Mesendoderm (in vitro differentiated cells): ENCODE data around the gene LEMD2.

Experiments used
- DNase-seq: peaks from one replicate; pipeline ENCODE4 v3.0.0; 2013
- H2AK5ac ChIP-seq: 2 replicates; pipeline ENCODE4 v1.6.1; 2013; ENCODE audit warnings: low read length, inconsistent platforms
- H2BK120ac ChIP-seq: 2 replicates; pipeline ENCODE4 v1.6.1; 2013; ENCODE audit warnings: low read depth, mild to moderate bottlenecking, low read length, moderate library complexity, mixed read lengths
- H2BK15ac ChIP-seq: replicated peaks from 2 replicates; pipeline ENCODE4 v1.6.1; 2013; ENCODE audit warnings: low read depth, mild to moderate bottlenecking, moderate library complexity
- H2BK5ac ChIP-seq: 2 replicates; pipeline ENCODE4 v1.6.1; 2013; ENCODE audit warnings: low read length, inconsistent platforms
- H3K18ac ChIP-seq: 2 replicates; pipeline ENCODE4 v1.6.1; 2013; ENCODE audit warnings: mild to moderate bottlenecking, low read length, mixed read lengths
- H3K23ac ChIP-seq: one replicate; pipeline ENCODE4 v1.6.1; 2013; ENCODE audit warnings: low read length
- H3K27ac ChIP-seq: 2 replicates; pipeline ENCODE4 v1.5.1; 2013; ENCODE audit warnings: low read depth, mild to moderate bottlenecking, inconsistent platforms, low read length, moderate library complexity
- H3K27me3 ChIP-seq: 2 replicates; pipeline ENCODE4 v1.6.1; 2013; ENCODE audit warnings: low read length, control low read depth, mild to moderate bottlenecking, inconsistent platforms; ENCODE audit not compliant: insufficient read depth, poor library complexity
- H3K36me3 ChIP-seq: 2 replicates; pipeline ENCODE4 v1.6.1; 2013; ENCODE audit warnings: low read length, inconsistent platforms; ENCODE audit not compliant: control insufficient read depth, insufficient read depth
- H3K4ac ChIP-seq: one replicate; pipeline ENCODE4 v1.6.1; 2013; ENCODE audit warnings: low read depth, mild to moderate bottlenecking, low read length, moderate library complexity
- H3K4me1 ChIP-seq: 2 replicates; pipeline ENCODE4 v1.6.1; 2013; ENCODE audit warnings: low read depth, low read length, inconsistent platforms; ENCODE audit not compliant: control insufficient read depth
- H3K4me2 ChIP-seq: 2 replicates; pipeline ENCODE4 v1.6.1; 2013; ENCODE audit warnings: low read length
- H3K4me3 ChIP-seq: 2 replicates; pipeline ENCODE4 v1.5.1; 2013; ENCODE audit warnings: mild to moderate bottlenecking, low read length
- H3K56ac ChIP-seq: one replicate; pipeline ENCODE4 v1.6.1; 2013; ENCODE audit warnings: low read length
- H3K79me1 ChIP-seq: 2 replicates; pipeline ENCODE4 v1.6.1; 2013; ENCODE audit warnings: low read length, inconsistent platforms
- H3K79me2 ChIP-seq: 2 replicates; pipeline ENCODE4 v1.6.1; 2013; ENCODE audit warnings: mild to moderate bottlenecking, low read length; ENCODE audit not compliant: control insufficient read depth, insufficient read depth
- H3K9ac ChIP-seq: 2 replicates; pipeline ENCODE4 v1.6.1; 2013; ENCODE audit warnings: low read length, inconsistent platforms
- H4K5ac ChIP-seq: one replicate; pipeline ENCODE4 v1.6.1; 2013; ENCODE audit warnings: low read length
- H4K8ac ChIP-seq: one replicate; pipeline ENCODE4 v1.6.1; 2013; ENCODE audit warnings: low read depth, mild to moderate bottlenecking, control low read depth, low read length, moderate library complexity
- WGBS: extraction: QIAGEN DNeasy Blood & Tissue Kit; methylation state at CpG from one replicate; pipeline ENCODE4 v1.1.7; 2013; ENCODE audit warnings: low lambda C conversion rate, missing lambda C conversion rate; ENCODE audit not compliant: insufficient coverage; ENCODE audit errors: extremely low coverage; 5-methylcytosine and 5-hydroxymethylcytosine counted together

The LEMD2 gene

DNA sequence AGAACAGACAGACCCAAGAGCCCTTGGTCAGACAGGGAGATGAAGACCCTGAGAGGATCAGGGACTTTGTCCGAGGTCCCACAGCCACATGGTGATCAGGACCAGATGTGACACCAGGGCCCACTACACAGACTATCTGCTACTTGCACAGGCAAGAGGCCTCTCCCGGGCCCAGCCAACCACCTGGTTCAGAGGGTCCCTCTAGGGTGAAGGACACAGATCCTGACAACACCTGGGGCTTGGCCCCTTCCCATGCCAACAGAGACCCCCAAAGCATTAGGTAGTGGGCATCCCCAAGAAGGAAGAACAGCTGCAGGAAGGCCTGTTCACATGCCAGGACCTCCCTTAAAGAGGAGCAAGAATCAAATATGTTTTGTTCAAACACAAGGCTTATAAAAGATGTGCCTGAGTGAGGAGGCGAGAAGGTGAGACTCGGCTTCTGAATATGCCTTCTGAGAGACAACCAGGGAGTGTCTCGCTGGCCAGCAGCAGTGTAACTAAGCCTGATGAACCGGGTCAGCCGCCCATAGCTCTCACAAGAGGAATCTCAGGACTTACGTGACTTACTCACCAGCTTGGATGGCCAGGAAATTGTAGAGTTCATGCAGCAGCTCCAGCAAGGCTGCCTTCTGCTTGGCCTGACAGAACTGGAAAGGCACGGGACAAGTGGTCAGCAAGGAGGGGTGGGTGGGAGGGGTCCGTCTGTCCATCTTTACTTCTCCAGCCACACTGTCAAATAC lies 5.0 kb downstream of the LEMD2 start:
- H3K4me1 ChIP-seq: peaks cover 36% of the 10 kb centered on the region
- no CpG with 5 or more reads among the region's 10 CpGs for WGBS

DNA sequence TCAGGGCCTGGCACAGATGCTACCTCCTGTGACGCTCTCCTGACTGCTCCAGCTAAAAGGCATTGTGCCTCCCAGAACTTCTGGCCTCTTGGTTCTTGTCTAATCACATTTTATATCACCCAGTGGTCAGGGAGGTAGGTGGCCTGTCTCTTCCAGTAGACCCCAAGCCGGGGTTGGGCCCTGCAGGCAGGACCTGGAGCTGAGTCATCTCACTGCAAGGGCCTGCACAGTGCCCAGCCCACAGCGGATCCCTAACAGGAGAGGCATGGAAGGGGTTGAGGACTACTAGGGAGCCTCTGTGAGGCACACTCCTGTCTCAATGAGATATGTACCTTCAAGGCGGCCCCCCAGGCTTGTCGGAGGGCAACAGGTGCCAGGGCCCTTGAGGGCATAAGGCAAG lies 6.4 kb downstream of the LEMD2 start:
- DNase-seq: no peak
- Histone ChIP-seq H3K9ac (no peak overlapping the region), H3K18ac (no peak overlapping the region), H2BK120ac (no peak overlapping the region), H2BK15ac (no peak overlapping the region), H4K5ac (no peak overlapping the region), H3K79me2 (peaks cover 21% of the 10 kb centered on the region), H3K4ac (no peak overlapping the region), H3K56ac (peak overlapping the region; percentile 6), H3K23ac (no peak overlapping the region), H3K79me1 (peaks cover 16% of the 10 kb centered on the region), H3K4me3 (no peak overlapping the region), H4K8ac (no peak overlapping the region), H2AK5ac (no peak overlapping the region), H3K27ac (no peak overlapping the region), H3K27me3 (no peaks in the 10 kb centered on the region), H3K36me3 (peaks cover 7% of the 10 kb centered on the region), H2BK5ac (no peak overlapping the region), H3K4me1 (peaks cover 39% of the 10 kb centered on the region), H3K4me2 (no peak overlapping the region)
- no CpG with 5 or more reads among the region's 5 CpGs for WGBS

More for the DNA sequence above, 5.0 kb downstream of the LEMD2 start:
- Histone ChIP-seq H2BK120ac (no peak overlapping the region), H3K4ac (no peak overlapping the region), H4K8ac (no peak overlapping the region), H3K79me2 (peaks cover 22% of the 10 kb centered on the region), H3K9ac (no peak overlapping the region), H3K23ac (no peak overlapping the region), H2AK5ac (no peak overlapping the region), H4K5ac (no peak overlapping the region), H3K27me3 (no peaks in the 10 kb centered on the region), H3K18ac (no peak overlapping the region), H3K4me2 (no peak overlapping the region), H3K4me3 (no peak overlapping the region), H2BK15ac (no peak overlapping the region), H2BK5ac (no peak overlapping the region), H3K36me3 (peaks cover 5% of the 10 kb centered on the region), H3K27ac (no peak overlapping the region), H3K56ac (no peak overlapping the region), H3K79me1 (peaks cover 16% of the 10 kb centered on the region)
- DNase-seq: no peak

DNA sequence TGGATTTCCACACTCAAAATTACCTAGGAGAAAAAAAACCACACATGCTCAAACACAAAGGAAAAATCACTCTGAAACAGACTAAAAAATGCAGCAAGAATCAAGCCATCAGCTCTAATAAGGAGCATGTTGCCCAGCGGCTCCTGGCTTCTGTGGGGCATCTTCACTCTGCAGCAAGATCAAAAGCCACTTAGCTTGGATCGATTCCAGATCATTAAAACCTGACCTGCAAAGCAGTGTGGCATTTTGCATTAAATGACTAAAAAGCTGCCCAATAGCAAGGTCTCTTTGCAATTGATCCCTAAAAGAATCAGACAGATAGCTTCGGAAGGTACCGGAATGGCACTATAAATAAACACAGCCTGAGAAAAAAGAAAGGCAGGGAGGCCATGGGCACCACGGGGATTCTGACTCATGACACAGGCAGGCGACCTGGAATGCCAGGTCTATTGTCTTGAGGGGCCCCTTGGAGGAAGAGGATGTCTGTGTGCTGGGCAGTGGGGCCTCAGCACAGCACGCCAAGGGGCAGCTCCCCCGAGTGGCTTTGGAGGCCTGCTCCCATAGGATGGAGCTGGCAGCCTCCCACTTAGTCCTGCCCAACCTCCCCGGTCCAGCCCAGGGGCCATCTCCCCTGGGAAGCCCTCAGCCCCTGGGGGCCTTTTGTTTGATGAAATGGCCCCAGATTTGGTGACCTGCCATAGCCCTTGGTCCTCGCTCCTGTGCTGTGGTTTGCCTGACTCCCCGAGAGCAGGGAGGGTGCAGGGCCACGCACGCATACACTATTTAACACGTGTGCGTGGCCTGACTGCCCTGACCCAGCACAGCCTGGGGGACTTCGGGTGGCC lies 7.6 kb downstream of the LEMD2 start:
- Histone ChIP-seq H3K4ac (no peak overlapping the region), H3K23ac (no peak overlapping the region), H4K5ac (no peak overlapping the region), H2BK15ac (no peak overlapping the region), H3K18ac (no peak overlapping the region), H2BK120ac (no peak overlapping the region), H3K4me2 (no peak overlapping the region), H3K9ac (peak overlapping the region; percentile 22), H3K36me3 (peaks cover 17% of the 10 kb centered on the region), H3K79me2 (peaks cover 10% of the 10 kb centered on the region), H4K8ac (no peak overlapping the region), H3K4me1 (peaks cover 32% of the 10 kb centered on the region), H3K27me3 (no peaks in the 10 kb centered on the region), H3K4me3 (no peak overlapping the region), H2AK5ac (peak overlapping the region; percentile 25), H3K79me1 (peaks cover 12% of the 10 kb centered on the region), H3K56ac (peak overlapping the region; percentile 82), H2BK5ac (peak overlapping the region; percentile 61), H3K27ac (peak overlapping the region; percentile 72)
- peak; percentile 96 for DNase-seq
- no CpG with 5 or more reads among the region's 16 CpGs for WGBS

DNA sequence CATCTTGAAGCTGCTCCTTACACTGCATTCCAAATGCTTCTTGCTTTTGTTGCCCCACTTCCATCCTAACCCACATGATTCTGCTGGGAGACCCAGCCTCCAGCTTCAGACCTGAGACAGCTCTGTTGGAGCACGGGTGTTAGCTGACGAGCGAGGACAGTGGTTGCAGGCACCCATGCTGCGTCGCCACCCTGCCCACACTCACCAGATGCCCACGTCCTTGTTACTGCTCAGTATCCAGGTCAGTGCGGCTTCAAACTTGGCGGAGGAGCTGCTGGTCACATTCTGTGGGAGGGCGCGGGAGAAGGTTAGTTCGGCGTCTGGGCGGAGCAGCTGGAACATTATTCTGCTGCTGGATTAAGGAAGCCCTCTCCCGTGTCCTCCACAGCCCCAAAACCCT lies 9.0 kb downstream of the LEMD2 start:
- peak overlapping the region; percentile 73 for H2AK5ac ChIP-seq
- H3K36me3 ChIP-seq: peaks cover 22% of the 10 kb centered on the region
- no peak overlapping the region for H3K4ac ChIP-seq
- DNase-seq: no peak
- peak overlapping the region; percentile 20 for H3K9ac ChIP-seq
- H3K27ac ChIP-seq: peak overlapping the region; percentile 2
- no CpG with 5 or more reads among the region's 14 CpGs for WGBS
- H3K4me3 ChIP-seq: no peak overlapping the region
- no peak overlapping the region for H4K5ac ChIP-seq
- no peak overlapping the region for H2BK15ac ChIP-seq
- H2BK120ac ChIP-seq: no peak overlapping the region
- H3K23ac ChIP-seq: no peak overlapping the region
- H3K4me1 ChIP-seq: peaks cover 30% of the 10 kb centered on the region
- H3K56ac ChIP-seq: peak overlapping the region; percentile 82
- peak overlapping the region; percentile 54 for H2BK5ac ChIP-seq
- H3K4me2 ChIP-seq: no peak overlapping the region
- no peak overlapping the region for H3K18ac ChIP-seq
- H3K79me2 ChIP-seq: peaks cover 2% of the 10 kb centered on the region
- no peak overlapping the region for H4K8ac ChIP-seq
- peaks cover 5% of the 10 kb centered on the region for H3K79me1 ChIP-seq
- no peaks in the 10 kb centered on the region for H3K27me3 ChIP-seq

DNA sequence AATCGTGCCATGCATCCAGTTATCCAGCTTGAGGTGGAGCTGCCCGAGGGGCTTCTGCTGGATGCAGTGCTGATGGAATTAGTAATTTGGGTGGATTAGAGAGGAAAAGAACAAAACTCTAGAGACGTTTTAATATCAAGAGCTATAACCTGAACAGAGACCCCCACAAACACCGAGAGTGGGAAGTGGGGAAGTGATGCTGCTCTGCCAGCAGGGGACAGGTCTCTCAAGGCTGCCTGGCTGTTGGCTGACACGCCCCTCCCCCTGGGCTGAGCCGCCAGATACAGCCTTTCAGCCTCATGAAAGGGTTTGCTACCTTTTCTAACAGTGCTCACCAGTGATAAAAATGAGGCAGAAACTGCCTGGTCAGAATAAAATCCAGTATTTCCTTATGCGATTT lies 9.6 kb downstream of the LEMD2 start:
- no peak overlapping the region for H3K9ac ChIP-seq
- peak; percentile 71 for DNase-seq
- H3K27ac ChIP-seq: peak overlapping the region; percentile 42
- H2BK5ac ChIP-seq: no peak overlapping the region
- H3K27me3 ChIP-seq: no peaks in the 10 kb centered on the region
- WGBS: no CpG with 5 or more reads among the region's 7 CpGs
- H3K36me3 ChIP-seq: peaks cover 23% of the 10 kb centered on the region
- H3K79me1 ChIP-seq: peaks cover 2% of the 10 kb centered on the region
- no peak overlapping the region for H2BK15ac ChIP-seq
- no peak overlapping the region for H3K4ac ChIP-seq
- H3K79me2 ChIP-seq: no peaks in the 10 kb centered on the region
- H2AK5ac ChIP-seq: no peak overlapping the region
- no peak overlapping the region for H4K8ac ChIP-seq
- peaks cover 30% of the 10 kb centered on the region for H3K4me1 ChIP-seq
- H3K23ac ChIP-seq: no peak overlapping the region
- H4K5ac ChIP-seq: no peak overlapping the region
- no peak overlapping the region for H3K4me2 ChIP-seq
- H2BK120ac ChIP-seq: no peak overlapping the region
- H3K4me3 ChIP-seq: no peak overlapping the region
- no peak overlapping the region for H3K18ac ChIP-seq
- H3K56ac ChIP-seq: no peak overlapping the region
